ENCODE data around the gene CTTNBP2.

- TF ChIP-seq CTCF (IDR thresholded peaks at IDR 0.05; ENCODE audit: insufficient read depth, low read length) (no peak), POLR2AphosphoS5 (IDR thresholded peaks at IDR 0.05; ENCODE audit: low read depth) (no peak), SPI1 (IDR thresholded peaks at IDR 0.05; ENCODE audit: borderline replicate concordance, low read depth) (no peak)
- TF ChIP-seq, protein P1, sequence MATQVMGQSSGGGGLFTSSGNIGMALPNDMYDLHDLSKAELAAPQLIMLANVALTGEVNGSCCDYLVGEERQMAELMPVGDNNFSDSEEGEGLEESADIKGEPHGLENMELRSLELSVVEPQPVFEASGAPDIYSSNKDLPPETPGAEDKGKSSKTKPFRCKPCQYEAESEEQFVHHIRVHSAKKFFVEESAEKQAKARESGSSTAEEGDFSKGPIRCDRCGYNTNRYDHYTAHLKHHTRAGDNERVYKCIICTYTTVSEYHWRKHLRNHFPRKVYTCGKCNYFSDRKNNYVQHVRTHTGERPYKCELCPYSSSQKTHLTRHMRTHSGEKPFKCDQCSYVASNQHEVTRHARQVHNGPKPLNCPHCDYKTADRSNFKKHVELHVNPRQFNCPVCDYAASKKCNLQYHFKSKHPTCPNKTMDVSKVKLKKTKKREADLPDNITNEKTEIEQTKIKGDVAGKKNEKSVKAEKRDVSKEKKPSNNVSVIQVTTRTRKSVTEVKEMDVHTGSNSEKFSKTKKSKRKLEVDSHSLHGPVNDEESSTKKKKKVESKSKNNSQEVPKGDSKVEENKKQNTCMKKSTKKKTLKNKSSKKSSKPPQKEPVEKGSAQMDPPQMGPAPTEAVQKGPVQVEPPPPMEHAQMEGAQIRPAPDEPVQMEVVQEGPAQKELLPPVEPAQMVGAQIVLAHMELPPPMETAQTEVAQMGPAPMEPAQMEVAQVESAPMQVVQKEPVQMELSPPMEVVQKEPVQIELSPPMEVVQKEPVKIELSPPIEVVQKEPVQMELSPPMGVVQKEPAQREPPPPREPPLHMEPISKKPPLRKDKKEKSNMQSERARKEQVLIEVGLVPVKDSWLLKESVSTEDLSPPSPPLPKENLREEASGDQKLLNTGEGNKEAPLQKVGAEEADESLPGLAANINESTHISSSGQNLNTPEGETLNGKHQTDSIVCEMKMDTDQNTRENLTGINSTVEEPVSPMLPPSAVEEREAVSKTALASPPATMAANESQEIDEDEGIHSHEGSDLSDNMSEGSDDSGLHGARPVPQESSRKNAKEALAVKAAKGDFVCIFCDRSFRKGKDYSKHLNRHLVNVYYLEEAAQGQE (IDR thresholded peaks at IDR 0.05; ENCODE audit: insufficient replicate concordance, low read depth) = no peak
Measured at GRCh38 chr7:117793521-117793920, 79.7 kb downstream of the CTTNBP2 start.
